HK-2 (cell line): ENCODE measurements around the gene EVC2.
"Not testable (repeated sequence)": the region's sequence is repeated elsewhere in the genome, so short reads cannot be mapped to it uniquely, and the experiment has no call there.

ENCODE experiments used
- DNase-seq: peaks from one replicate; pipeline ENCODE4 v3.0.0-alpha.2; 2018; ENCODE audit not compliant: unreplicated experiment

Gene EVC2

GRCh38 chr4:5746829-5747737 is 38.7 kb upstream of the EVC2 start:
- peak; percentile 34 for DNase-seq

GRCh38 chr4:5746250-5746649 is 37.9 kb upstream of the EVC2 start:
- DNase-seq = no peak

GRCh38 chr4:5742968-5743367 is 34.6 kb upstream of the EVC2 start:
- no peak for DNase-seq

- DNase-seq = no peak
Observed at GRCh38 chr4:5742388-5742787, 34.0 kb upstream of the EVC2 start.

- DNase-seq = no peak
Observed at GRCh38 chr4:5738061-5738460, 29.7 kb upstream of the EVC2 start.

- DNase-seq = no peak
Observed at GRCh38 chr4:5735463-5735862, 27.1 kb upstream of the EVC2 start.

GRCh38 chr4:5734853-5735252 is 26.5 kb upstream of the EVC2 start:
- DNase-seq = no peak

GRCh38 chr4:5732158-5732557 is 23.8 kb upstream of the EVC2 start:
- DNase-seq = no peak

GRCh38 chr4:5730993-5731990 is 22.9 kb upstream of the EVC2 start:
- DNase-seq = no peak

- DNase-seq = no peak
Observed at GRCh38 chr4:5730436-5730835, 22.1 kb upstream of the EVC2 start.

- DNase-seq = not testable (repeated sequence)
Observed at GRCh38 chr4:5728412-5728811, 20.1 kb upstream of the EVC2 start.

GRCh38 chr4:5724377-5724776 is 16.0 kb upstream of the EVC2 start:
- DNase-seq = peak; percentile 76

- peak; percentile 85 for DNase-seq
Observed at GRCh38 chr4:5722328-5722727, 14.0 kb upstream of the EVC2 start.

GRCh38 chr4:5721923-5722322 is 13.6 kb upstream of the EVC2 start:
- no peak for DNase-seq

- no peak for DNase-seq
Observed at GRCh38 chr4:5720980-5721379, 12.6 kb upstream of the EVC2 start.

- DNase-seq = no peak
Observed at GRCh38 chr4:5720157-5720850, 11.9 kb upstream of the EVC2 start.

- no peak for DNase-seq
Observed at GRCh38 chr4:5719350-5720055, 11.1 kb upstream of the EVC2 start.

GRCh38 chr4:5718411-5718810 is 10.1 kb upstream of the EVC2 start:
- DNase-seq = no peak

GRCh38 chr4:5717449-5718158 is 9.2 kb upstream of the EVC2 start:
- DNase-seq = no peak

- no peak for DNase-seq
Observed at GRCh38 chr4:5716391-5716790, 8.0 kb upstream of the EVC2 start.

GRCh38 chr4:5715357-5715756 is 7.0 kb upstream of the EVC2 start:
- DNase-seq = no peak
